Liver (tissue), 9 donors: Measurements from ENCODE around the gene S100A16. TPM values are rescaled to one million over a fixed set of nuclear protein-coding genes. Genes with fewer than 3 reads are reported as not detected.

Experiments used
- DNase-seq: peaks from one replicate; pipeline ENCODE4 v3.0.0-alpha.2; 2017; ENCODE audit warnings: low spot score
- H3K27ac ChIP-seq, 2 donors: one replicate each; pipeline ENCODE4 v1.7.0; 2013; ENCODE audit warnings: inconsistent platforms in 2 of 2, low read length in 2 of 2, control low read depth in 1 of 2, low read depth in 1 of 2, mild to moderate bottlenecking in 1 of 2
- H3K27me3 ChIP-seq, 4 donors: one replicate each; pipeline versions ENCODE4 v1.6.1 to v1.7.0; 2013; ENCODE audit warnings: low read length in 3 of 4, inconsistent platforms in 1 of 4, mild to moderate bottlenecking in 1 of 4, moderate library complexity in 1 of 4; ENCODE audit not compliant: control insufficient read depth in 4 of 4, insufficient read depth in 4 of 4
- H3K36me3 ChIP-seq, 4 donors: one replicate each; pipeline versions ENCODE4 v1.6.1 to v1.7.0; 2013; ENCODE audit warnings: low read length in 3 of 4, mild to moderate bottlenecking in 3 of 4, low read depth in 1 of 4, moderate library complexity in 1 of 4; ENCODE audit not compliant: control insufficient read depth in 4 of 4, insufficient read depth in 3 of 4
- H3K4me1 ChIP-seq, 4 donors: one replicate each; pipeline versions ENCODE4 v1.6.1 to v1.7.0; 2013; ENCODE audit warnings: low read length in 3 of 4, mild to moderate bottlenecking in 3 of 4, moderate library complexity in 1 of 4; ENCODE audit not compliant: control insufficient read depth in 4 of 4, insufficient read depth in 4 of 4
- H3K4me3 ChIP-seq, 3 donors: one replicate each; pipeline versions ENCODE4 v1.6.1 to v1.7.0; 2013; ENCODE audit warnings: low read length in 3 of 3, control low read depth in 1 of 3, low read depth in 1 of 3, mild to moderate bottlenecking in 1 of 3
- H3K9ac ChIP-seq, 2 donors: one replicate each; pipeline ENCODE4 v1.7.0; 2013; ENCODE audit warnings: low read length in 2 of 2, mild to moderate bottlenecking in 2 of 2, moderate library complexity in 2 of 2, control low read depth in 1 of 2, low read depth in 1 of 2
- H3K9me3 ChIP-seq, 4 donors: one replicate each; pipeline versions ENCODE4 v1.6.1 to v1.7.0; 2013; ENCODE audit warnings: low read length in 3 of 4; ENCODE audit not compliant: control insufficient read depth in 4 of 4
- ATF3 ChIP-seq: IDR thresholded peaks from 2 replicates; pipeline ENCODE4 v1.6.1; 2016; ENCODE audit warnings: antibody characterized with exemption
- CTCF ChIP-seq: fragments of 150-350 bp; IDR thresholded peaks from 2 replicates; pipeline ENCODE4 v1.5.1; 2017; ENCODE audit warnings: improper control_type of control experiment, low read depth, low read length; ENCODE audit not compliant: missing input control
- EGR1 ChIP-seq, 2 donors: IDR thresholded peaks; 2 replicates each; pipeline ENCODE4 v1.6.1; 2016 to 2018; ENCODE audit warnings: antibody characterized with exemption in 2 of 2, low read depth in 2 of 2
- FOXA1 ChIP-seq: IDR thresholded peaks from 2 replicates; pipeline ENCODE4 v1.6.1; 2016; ENCODE audit warnings: antibody characterized with exemption
- FOXA2 ChIP-seq: IDR thresholded peaks from 2 replicates; pipeline ENCODE4 v1.6.1; 2016; ENCODE audit warnings: antibody characterized with exemption
- GABPA ChIP-seq, 2 donors: IDR thresholded peaks in 1 of 2; conservative IDR thresholded peaks in 1 of 2; 2 replicates each; pipeline ENCODE4 v1.6.1; 2016; ENCODE audit warnings: antibody characterized with exemption in 2 of 2, mild to moderate bottlenecking in 1 of 2, moderate library complexity in 1 of 2
- HNF4A ChIP-seq, 2 donors: conservative IDR thresholded peaks; 2 replicates each; pipeline ENCODE4 v1.6.1; 2016; ENCODE audit warnings: antibody characterized with exemption in 2 of 2, mild to moderate bottlenecking in 2 of 2
- HNF4G ChIP-seq: IDR thresholded peaks from 2 replicates; pipeline ENCODE4 v1.6.1; 2016; ENCODE audit warnings: antibody characterized with exemption
- JUND ChIP-seq, 2 donors: IDR thresholded peaks; 2 replicates each; pipeline ENCODE4 v1.6.1; 2016; ENCODE audit warnings: antibody characterized with exemption in 2 of 2
- MAX ChIP-seq: IDR thresholded peaks from 2 replicates; pipeline ENCODE4 v1.6.1; 2016; ENCODE audit warnings: antibody characterized with exemption
- NR2F2 ChIP-seq: IDR thresholded peaks from 2 replicates; pipeline ENCODE4 v1.6.1; 2016; ENCODE audit warnings: antibody characterized with exemption
- RAD21 ChIP-seq, 2 donors: IDR thresholded peaks; 2 replicates each; pipeline ENCODE4 v1.6.1; 2016; ENCODE audit warnings: antibody characterized with exemption in 2 of 2, mild to moderate bottlenecking in 2 of 2
- REST ChIP-seq: IDR thresholded peaks from 2 replicates; pipeline ENCODE4 v1.6.1; 2016; ENCODE audit warnings: antibody characterized with exemption, mild to moderate bottlenecking
- RXRA ChIP-seq, 2 donors: IDR thresholded peaks; 2 replicates each; pipeline ENCODE4 v1.6.1; 2017 to 2018; ENCODE audit warnings: antibody characterized with exemption in 2 of 2, mild to moderate bottlenecking in 1 of 2
- SP1 ChIP-seq: IDR thresholded peaks from 2 replicates; pipeline ENCODE4 v1.6.1; 2018; ENCODE audit warnings: antibody characterized with exemption, mild to moderate bottlenecking
- TAF1 ChIP-seq: conservative IDR thresholded peaks from 2 replicates; pipeline ENCODE4 v1.6.1; 2016; ENCODE audit warnings: antibody characterized with exemption, mild to moderate bottlenecking
- YY1 ChIP-seq: IDR thresholded peaks from 2 replicates; pipeline ENCODE4 v1.6.1; 2016; ENCODE audit warnings: antibody characterized with exemption, mild to moderate bottlenecking
- WGBS: extraction: QIAGEN DNeasy Blood & Tissue Kit; methylation state at CpG from one replicate; pipeline ENCODE4 v1.1.7; 2013; 5-methylcytosine and 5-hydroxymethylcytosine counted together
- polyA plus RNA-seq, 2 donors: library from polyadenylated mRNA; stranded (reverse) in 1 of 2; unstranded in 1 of 2; fragments of 200-250 nt in 1 of 2; fragments of >200 nt in 1 of 2; fragmentation: Nextera tagmentation in 1 of 2; extraction: Ambion mirVana in 1 of 2; gene quantifications; one replicate each; pipeline versions ENCODE4 v1.2.1 to v1.2.3, GENCODE V29; 2013 to 2015
- total RNA-seq, 2 donors: library from RNA; depleted of rRNA; stranded (reverse); fragments of >200 nt; gene quantifications; one replicate each; pipeline ENCODE4 v1.2.3, GENCODE V29; 2014
- TF ChIP-seq, protein P1 (sequence below): IDR thresholded peaks from 2 replicates; pipeline ENCODE4 v1.6.1; 2016; ENCODE audit warnings: antibody characterized with exemption
- donor health status: healthy.
- donor health status: healthy.
- donor health status: healthy.
- donor health status: healthy.
- donor health status: healthy.

The S100A16 gene
- total and polyA plus RNA-seq, 4 donors, result 27.3 to 142 (median 81.8) TPM

GRCh38 chr1:153649863-153650235 is 36.9 kb upstream of the S100A16 start:
- Histone ChIP-seq H3K9ac (no peak overlapping the region), H3K4me1 (peaks cover 0 to 19% (median 10%) of the 10 kb centered on the region in 4 donors), H3K36me3 (peaks cover 7 to 15% (median 13%) of the 10 kb centered on the region in 4 donors), H3K27me3 (no peaks in the 10 kb centered on the region), H3K4me3 (no peak overlapping the region), H3K9me3 (no peaks in the 10 kb centered on the region), H3K27ac (peak overlapping the region in 1 of 2 donors; percentile 18)
- DNase-seq, result no peak
- 47% methylated on average over 2 of the region's 2 CpGs for WGBS
- peak; percentile 89 for TF ChIP-seq FOXA2
- no peak for TF ChIP-seq TAF1
- no peak for TF ChIP-seq YY1
- peak in 1 of 2 donors; percentile 34 for TF ChIP-seq GABPA (IDR thresholded peaks at IDR 0.05 in 1 of 2, conservative IDR thresholded peaks at IDR 0.05 in 1 of 2)
- TF ChIP-seq RAD21 (IDR thresholded peaks at IDR 0.05), result peak in 1 of 2 donors; percentile 18
- no peak for TF ChIP-seq ATF3
- TF ChIP-seq CTCF, result no peak
- peak; percentile 68 for TF ChIP-seq MAX
- no peak for TF ChIP-seq NR2F2
- TF ChIP-seq JUND (IDR thresholded peaks at IDR 0.05), result no peak
- no peak for TF ChIP-seq REST
- peak in 1 of 2 donors; percentile 26 for TF ChIP-seq HNF4A (conservative IDR thresholded peaks at IDR 0.05)
- TF ChIP-seq HNF4G, result no peak
- no peak for TF ChIP-seq EGR1 (IDR thresholded peaks at IDR 0.05; ENCODE audit: low read depth in 2 of 2)
- no peak for TF ChIP-seq FOXA1
- TF ChIP-seq RXRA (IDR thresholded peaks at IDR 0.05), result peak; percentile 35 to 36
- TF ChIP-seq, protein P1, sequence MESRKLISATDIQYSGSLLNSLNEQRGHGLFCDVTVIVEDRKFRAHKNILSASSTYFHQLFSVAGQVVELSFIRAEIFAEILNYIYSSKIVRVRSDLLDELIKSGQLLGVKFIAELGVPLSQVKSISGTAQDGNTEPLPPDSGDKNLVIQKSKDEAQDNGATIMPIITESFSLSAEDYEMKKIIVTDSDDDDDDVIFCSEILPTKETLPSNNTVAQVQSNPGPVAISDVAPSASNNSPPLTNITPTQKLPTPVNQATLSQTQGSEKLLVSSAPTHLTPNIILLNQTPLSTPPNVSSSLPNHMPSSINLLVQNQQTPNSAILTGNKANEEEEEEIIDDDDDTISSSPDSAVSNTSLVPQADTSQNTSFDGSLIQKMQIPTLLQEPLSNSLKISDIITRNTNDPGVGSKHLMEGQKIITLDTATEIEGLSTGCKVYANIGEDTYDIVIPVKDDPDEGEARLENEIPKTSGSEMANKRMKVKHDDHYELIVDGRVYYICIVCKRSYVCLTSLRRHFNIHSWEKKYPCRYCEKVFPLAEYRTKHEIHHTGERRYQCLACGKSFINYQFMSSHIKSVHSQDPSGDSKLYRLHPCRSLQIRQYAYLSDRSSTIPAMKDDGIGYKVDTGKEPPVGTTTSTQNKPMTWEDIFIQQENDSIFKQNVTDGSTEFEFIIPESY, result no peak
- TF ChIP-seq SP1, result no peak
